ENCODE measurements around the gene HEBP1.

Gene HEBP1

GRCh38 chr12:12998248-12998647 is 1.8 kb downstream of the HEBP1 start:
- no peak overlapping the region for H3K27ac ChIP-seq
- peak overlapping the region in 2 of 11 experiments; percentile 87 to 90; a peak in 2 of 22 replicates for H3K9ac ChIP-seq
- peaks cover 0 to 17% (median 0%) of the 10 kb centered on the region in 11 experiments; a peak in 1 of 22 replicates for H3K36me3 ChIP-seq
- peak overlapping the region in 10 of 11 experiments; percentile 89 to 100 (median 96); a peak in 17 of 22 replicates for H3K4me2 ChIP-seq
- H3K4me1 ChIP-seq = peaks cover 24 to 79% (median 55%) of the 10 kb centered on the region in 10 experiments
- TF ChIP-seq Cebpa-rat (IDR thresholded peaks at IDR 0.05) = no peak
- peaks cover 10 to 29% (median 28%) of the 10 kb centered on the region in 11 experiments; a peak in 19 of 22 replicates for H3K27me3 ChIP-seq
- peak overlapping the region in 3 of 10 experiments; percentile 14 to 80 (median 79); a peak in 4 of 20 replicates for H3K4me3 ChIP-seq
- H4K20me1 ChIP-seq = peaks cover 0 to 11% (median 0%) of the 10 kb centered on the region in 11 experiments; a peak in 1 of 22 replicates
- H3K9me3 ChIP-seq (replicated peaks in 1 of 11) = no peaks in the 10 kb centered on the region

- H3K9me3 ChIP-seq (replicated peaks in 1 of 11) = no peaks in the 10 kb centered on the region
- H3K4me2 ChIP-seq = peak overlapping the region in 10 of 11 experiments; percentile 5 to 98 (median 92); a peak in 16 of 22 replicates
- no peak for TF ChIP-seq Cebpa-rat (IDR thresholded peaks at IDR 0.05)
- H3K27ac ChIP-seq = no peak overlapping the region
- peaks cover 0 to 11% (median 0%) of the 10 kb centered on the region in 11 experiments; a peak in 1 of 22 replicates for H4K20me1 ChIP-seq
- peak overlapping the region in 1 of 11 experiments; percentile 36; a peak in 1 of 22 replicates for H3K9ac ChIP-seq
- H3K4me3 ChIP-seq = peak overlapping the region in 1 of 10 experiments; percentile 4; a peak in 1 of 20 replicates
- H3K4me1 ChIP-seq = peaks cover 29 to 76% (median 58%) of the 10 kb centered on the region in 10 experiments
- peaks cover 0 to 17% (median 0%) of the 10 kb centered on the region in 11 experiments; a peak in 1 of 22 replicates for H3K36me3 ChIP-seq
- peaks cover 9 to 25% (median 24%) of the 10 kb centered on the region in 11 experiments; a peak in 19 of 22 replicates for H3K27me3 ChIP-seq
These were observed 2.3 kb downstream of the HEBP1 start for GRCh38 chr12:12997734-12998133.

- Histone ChIP-seq H3K36me3 (peaks cover 0 to 17% (median 0%) of the 10 kb centered on the region in 11 experiments; a peak in 1 of 22 replicates), H3K27me3 (peaks cover 4 to 19% (median 18%) of the 10 kb centered on the region in 11 experiments; a peak in 19 of 22 replicates), H3K4me1 (peaks cover 33 to 76% (median 60%) of the 10 kb centered on the region in 10 experiments), H3K27ac (no peak overlapping the region), H4K20me1 (peaks cover 0 to 11% (median 0%) of the 10 kb centered on the region in 11 experiments; a peak in 1 of 22 replicates), H3K4me2 (peak overlapping the region in 10 of 11 experiments; percentile 5 to 98 (median 90); a peak in 16 of 22 replicates), H3K4me3 (peak overlapping the region in 1 of 10 experiments; percentile 4; a peak in 1 of 20 replicates), H3K9me3 (replicated peaks in 1 of 11) (no peaks in the 10 kb centered on the region), H3K9ac (peak overlapping the region in 1 of 11 experiments; percentile 36; a peak in 1 of 22 replicates)
- TF ChIP-seq Cebpa-rat (IDR thresholded peaks at IDR 0.05) = no peak
These were observed 2.9 kb downstream of the HEBP1 start for GRCh38 chr12:12997156-12997555.

GRCh38 chr12:12996209-12996608 is 3.9 kb downstream of the HEBP1 start:
- Histone ChIP-seq H3K36me3 (peaks cover 0 to 17% (median 0%) of the 10 kb centered on the region in 11 experiments; a peak in 1 of 22 replicates), H3K27me3 (peaks cover 0 to 10% (median 9%) of the 10 kb centered on the region in 11 experiments; a peak in 14 of 22 replicates), H3K9me3 (replicated peaks in 1 of 11) (no peaks in the 10 kb centered on the region), H3K27ac (no peak overlapping the region), H3K4me3 (no peak overlapping the region), H3K9ac (no peak overlapping the region), H4K20me1 (peaks cover 0 to 11% (median 0%) of the 10 kb centered on the region in 11 experiments; a peak in 1 of 22 replicates), H3K4me2 (no peak overlapping the region), H3K4me1 (peaks cover 31 to 78% (median 61%) of the 10 kb centered on the region in 10 experiments)
- TF ChIP-seq Cebpa-rat (IDR thresholded peaks at IDR 0.05) = no peak

GRCh38 chr12:12995088-12995487 is 5.0 kb downstream of the HEBP1 start:
- Histone ChIP-seq H3K4me3 (no peak overlapping the region), H3K4me1 (peaks cover 31 to 87% (median 71%) of the 10 kb centered on the region in 10 experiments), H3K4me2 (peak overlapping the region in 5 of 11 experiments; percentile 83 to 89 (median 85); a peak in 7 of 22 replicates), H3K27me3 (no peaks in the 10 kb centered on the region), H3K9me3 (replicated peaks in 1 of 11) (no peaks in the 10 kb centered on the region), H3K9ac (no peak overlapping the region), H3K36me3 (peaks cover 0 to 17% (median 0%) of the 10 kb centered on the region in 11 experiments; a peak in 1 of 22 replicates), H4K20me1 (peaks cover 0 to 11% (median 0%) of the 10 kb centered on the region in 11 experiments; a peak in 1 of 22 replicates), H3K27ac (peak overlapping the region in 1 of 11 experiments; percentile 92; a peak in 1 of 22 replicates)
- TF ChIP-seq Cebpa-rat (IDR thresholded peaks at IDR 0.05) = no peak

- TF ChIP-seq Cebpa-rat (IDR thresholded peaks at IDR 0.05) = no peak
- Histone ChIP-seq H3K9ac (peak overlapping the region in 8 of 11 experiments; percentile 54 to 78 (median 71); a peak in 16 of 22 replicates), H3K4me3 (peak overlapping the region in 5 of 10 experiments; percentile 31 to 58 (median 35); a peak in 8 of 20 replicates), H3K9me3 (replicated peaks in 1 of 11) (no peaks in the 10 kb centered on the region), H3K4me2 (peak overlapping the region; percentile 33 to 92 (median 84); a peak in 21 of 22 replicates), H3K27ac (peak overlapping the region; percentile 26 to 94 (median 86); a peak in 20 of 22 replicates), H3K27me3 (no peaks in the 10 kb centered on the region), H3K36me3 (peaks cover 7 to 27% (median 11%) of the 10 kb centered on the region in 11 experiments; a peak in 19 of 22 replicates), H4K20me1 (peaks cover 0 to 8% (median 0%) of the 10 kb centered on the region in 11 experiments; a peak in 1 of 22 replicates), H3K4me1 (peaks cover 21 to 74% (median 57%) of the 10 kb centered on the region in 10 experiments; a peak in 19 of 20 replicates)
These were observed 6.7 kb downstream of the HEBP1 start for GRCh38 chr12:12993367-12993766.

GRCh38 chr12:12992418-12993130 is 7.5 kb downstream of the HEBP1 start:
- Histone ChIP-seq H3K4me2 (peak overlapping the region; percentile 49 to 92 (median 85)), H3K4me1 (peaks cover 21 to 66% (median 51%) of the 10 kb centered on the region in 10 experiments; a peak in 19 of 20 replicates), H4K20me1 (peaks cover 0 to 6% (median 0%) of the 10 kb centered on the region in 11 experiments; a peak in 1 of 22 replicates), H3K9ac (peak overlapping the region; percentile 16 to 80 (median 72); a peak in 20 of 22 replicates), H3K36me3 (peaks cover 7 to 32% (median 17%) of the 10 kb centered on the region in 11 experiments; a peak in 20 of 22 replicates), H3K27ac (peak overlapping the region; percentile 55 to 94 (median 86); a peak in 21 of 22 replicates), H3K27me3 (no peaks in the 10 kb centered on the region), H3K9me3 (replicated peaks in 1 of 11) (no peaks in the 10 kb centered on the region), H3K4me3 (peak overlapping the region in 7 of 10 experiments; percentile 19 to 58 (median 35); a peak in 8 of 20 replicates)
- TF ChIP-seq Cebpa-rat (IDR thresholded peaks at IDR 0.05) = peak in 7 of 11 experiments; percentile 46 to 70 (median 53); a peak in 11 of 22 replicates

Measured in BLaER1 treated with 17β-estradiol and CSF1 and Interleukin-3, amounts not matched to agents 10 nM and 100 nM (cell line).